Stimulated activated CD8-positive, alpha-beta memory T cell treated with anti-CD3 and anti-CD28 coated beads, Interleukin-7, amount 100 ng/mL, for 1 hour (primary cell): Measurements from ENCODE around the gene HIPK2.

Source experiments
- DNase-seq, 2 donors: peaks; one replicate each; pipeline ENCODE4 v3.0.0-alpha.2; 2020; ENCODE audit warnings: low read depth in 2 of 2

Gene HIPK2

DNA sequence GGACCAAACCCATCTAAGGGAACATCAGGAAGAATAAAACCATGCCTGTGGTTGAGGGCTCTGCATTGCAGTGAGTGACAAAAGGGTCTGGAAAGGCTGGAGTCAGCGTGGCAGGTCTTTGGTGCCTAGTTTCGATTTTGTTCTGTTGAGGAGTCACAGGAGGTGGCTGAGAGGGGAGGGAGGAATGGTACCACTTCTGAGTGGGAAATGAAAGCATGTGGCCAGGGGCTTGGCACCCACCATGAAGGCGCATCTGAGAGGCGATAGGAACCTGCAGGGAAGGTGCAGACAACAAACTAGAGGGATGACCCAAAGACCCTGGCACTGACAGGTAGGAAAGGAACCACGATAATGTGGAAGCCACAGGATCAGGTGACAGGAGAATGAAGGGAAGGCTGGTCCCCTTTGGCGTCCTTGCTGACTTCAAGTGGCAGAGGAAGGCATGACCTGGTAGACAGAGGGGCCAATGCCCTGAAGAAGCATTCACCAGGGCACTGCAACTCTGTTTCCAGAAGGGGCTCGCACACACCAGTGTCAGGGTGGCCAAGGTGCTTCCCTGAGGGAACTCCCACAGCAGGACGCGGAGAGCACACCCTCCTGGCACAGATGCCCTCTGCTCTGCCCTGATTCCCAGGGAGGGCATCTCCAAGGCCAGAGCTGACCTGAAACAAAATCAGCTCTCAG, 41.7 kb downstream of the HIPK2 start:
- DNase-seq: no peak

DNA sequence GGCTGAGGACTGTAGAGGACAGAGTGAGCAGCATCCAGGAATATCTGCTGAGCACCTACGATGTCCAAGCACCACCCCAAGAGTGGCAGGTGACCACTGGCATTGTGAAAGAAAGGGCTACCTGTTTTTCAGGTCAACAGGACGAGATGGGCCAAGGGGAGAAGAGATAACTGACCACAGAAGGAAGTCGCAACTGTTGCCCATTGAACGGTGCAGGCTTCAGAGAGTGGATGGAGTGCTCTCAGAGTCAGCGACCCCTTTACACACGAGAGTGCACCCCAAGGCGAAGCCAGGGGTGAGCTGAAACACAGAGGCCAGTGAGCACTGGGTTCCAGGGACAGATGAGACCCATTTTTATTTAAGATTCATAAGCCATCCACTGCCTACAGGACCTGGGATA, 42.3 kb downstream of the HIPK2 start:
- DNase-seq: no peak

DNA sequence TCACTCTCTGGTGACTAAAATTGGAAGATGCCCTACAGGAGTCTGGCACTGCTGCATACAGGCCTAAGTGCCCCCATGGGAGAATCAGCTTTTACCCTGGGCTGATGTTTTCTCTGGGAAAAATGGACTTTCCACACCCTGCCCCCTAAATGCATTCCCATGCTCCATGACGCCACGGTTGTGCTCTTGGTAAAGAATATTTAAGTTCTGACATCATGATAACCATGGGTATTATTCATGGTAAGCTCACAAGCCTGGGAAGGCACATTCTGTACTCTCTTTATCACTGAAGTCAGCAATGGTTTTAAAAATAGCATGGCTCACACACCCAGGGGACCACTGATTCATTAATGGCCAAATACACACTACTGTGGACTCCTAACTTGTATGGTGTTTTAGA, 43.4 kb downstream of the HIPK2 start:
- no peak for DNase-seq

DNA sequence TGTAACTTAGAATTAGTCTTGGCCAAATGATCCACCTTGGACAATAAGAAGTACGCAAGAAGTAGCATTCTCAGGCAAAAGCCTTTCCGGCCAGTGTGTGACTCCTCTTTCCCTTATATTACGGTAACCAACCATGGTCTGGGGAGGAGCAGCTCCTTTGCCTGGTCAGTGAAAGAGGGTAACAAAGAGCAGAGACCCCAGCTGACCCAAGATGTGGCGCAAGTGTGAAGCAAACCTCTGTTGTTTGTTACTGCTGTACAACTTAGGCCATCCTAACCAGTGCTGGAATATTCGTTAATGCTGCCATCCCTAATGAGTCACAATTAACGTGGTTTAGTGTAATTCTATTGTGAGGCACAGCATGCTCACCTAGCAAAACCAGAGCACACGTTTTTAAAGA, 44.0 kb downstream of the HIPK2 start:
- no peak for DNase-seq

DNA sequence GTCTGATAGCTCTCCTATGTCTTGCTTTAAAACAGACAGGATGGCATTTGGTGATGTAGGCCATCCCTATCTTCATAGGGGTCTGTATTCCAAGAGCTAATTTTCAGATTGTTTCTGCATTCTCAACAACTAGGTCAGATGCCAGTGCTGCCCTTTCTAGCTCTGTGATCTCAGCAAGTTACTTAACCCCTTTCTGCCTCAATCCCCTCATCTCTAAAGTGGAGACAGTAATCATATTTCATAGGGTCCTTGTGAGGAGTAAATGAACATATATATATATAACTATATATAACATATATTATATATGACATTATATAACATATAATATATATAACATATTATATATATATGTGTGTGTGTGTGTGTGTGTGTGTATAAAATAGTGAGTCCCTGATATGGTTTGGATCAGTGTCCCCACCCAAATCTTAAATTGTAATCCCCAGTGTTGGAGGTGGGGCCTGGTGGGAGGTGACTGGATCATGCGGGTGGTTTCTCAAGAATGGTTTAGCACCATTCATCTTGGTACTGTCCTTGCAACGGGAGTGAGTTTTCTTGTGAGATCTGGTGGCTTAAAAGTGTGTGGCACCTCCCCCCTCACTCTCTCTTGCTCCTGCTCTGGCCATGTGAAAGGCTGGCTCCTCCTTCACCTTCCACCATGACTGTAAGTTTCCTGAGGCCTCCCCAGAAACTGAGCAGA, 45.2 kb downstream of the HIPK2 start:
- no peak for DNase-seq

DNA sequence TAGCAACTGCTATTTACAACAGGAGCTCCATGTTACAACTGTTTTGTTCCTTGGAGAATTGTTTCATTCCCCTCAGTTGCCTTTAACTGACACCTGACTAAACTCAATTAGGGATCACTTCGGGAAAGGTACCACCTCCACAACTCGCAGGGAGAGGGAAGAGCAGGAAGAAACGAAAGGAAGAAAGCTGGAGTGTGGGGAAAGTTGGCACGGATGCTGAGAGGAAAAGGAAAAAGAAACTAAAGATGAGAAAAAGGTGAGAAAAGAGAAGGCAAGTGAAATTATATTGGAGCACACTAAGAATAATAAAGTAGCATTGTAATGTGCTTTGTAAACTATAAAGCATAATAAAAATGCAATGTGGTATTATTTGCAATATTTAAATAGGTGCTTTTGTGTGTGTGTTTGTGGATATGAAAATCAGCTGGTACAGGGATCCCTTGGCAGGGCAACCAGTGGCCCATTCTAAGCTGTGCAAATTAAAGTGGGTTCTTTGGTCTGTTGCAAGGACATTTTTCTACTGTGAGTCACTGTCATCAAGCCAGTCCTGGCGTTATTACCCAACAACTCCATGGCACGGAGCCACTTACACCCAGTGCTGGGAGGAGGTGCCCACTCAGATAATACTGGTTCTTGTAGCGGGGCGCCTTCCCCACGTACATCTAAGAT, 45.9 kb downstream of the HIPK2 start:
- DNase-seq: no peak

DNA sequence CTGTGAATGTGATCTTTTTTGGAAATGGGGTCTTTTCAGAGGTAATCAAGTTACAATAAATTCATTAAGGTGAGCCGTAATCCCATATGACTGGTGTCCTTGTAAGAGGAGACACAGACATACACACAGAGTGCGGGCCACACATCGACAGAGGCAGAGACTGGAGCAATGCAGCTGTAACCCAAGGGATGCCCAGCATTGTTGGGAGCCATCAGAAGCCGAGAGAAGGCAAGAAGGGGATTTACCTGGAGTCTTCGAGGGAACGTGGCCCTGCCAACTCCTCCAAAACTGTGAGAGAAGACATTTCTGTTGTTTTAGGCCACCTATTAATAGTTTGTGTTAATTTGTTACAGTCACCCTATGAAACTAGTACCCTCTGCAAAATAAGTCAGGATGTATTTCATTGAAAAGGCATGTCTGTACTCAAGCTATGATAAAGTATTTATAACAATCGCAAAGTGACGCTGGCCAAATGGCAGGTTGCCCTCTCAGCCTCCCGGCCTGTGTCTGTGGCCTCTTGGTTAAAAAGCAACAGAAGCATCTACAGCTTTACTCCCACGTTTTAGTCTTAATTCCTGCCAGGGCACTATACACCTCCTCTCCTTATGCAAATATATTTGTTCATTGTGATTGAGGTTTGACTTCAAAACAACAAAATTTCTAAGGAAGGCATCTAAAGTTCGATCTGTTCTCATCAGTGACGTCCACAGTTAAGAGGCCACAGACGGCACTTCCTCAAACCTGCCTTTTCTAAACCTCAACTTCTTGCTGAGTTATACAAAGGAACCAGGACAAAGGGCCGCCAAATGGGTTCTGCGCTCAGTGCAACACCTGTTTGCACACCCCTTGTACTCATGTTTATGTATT, 46.8 kb downstream of the HIPK2 start:
- no peak for DNase-seq

DNA sequence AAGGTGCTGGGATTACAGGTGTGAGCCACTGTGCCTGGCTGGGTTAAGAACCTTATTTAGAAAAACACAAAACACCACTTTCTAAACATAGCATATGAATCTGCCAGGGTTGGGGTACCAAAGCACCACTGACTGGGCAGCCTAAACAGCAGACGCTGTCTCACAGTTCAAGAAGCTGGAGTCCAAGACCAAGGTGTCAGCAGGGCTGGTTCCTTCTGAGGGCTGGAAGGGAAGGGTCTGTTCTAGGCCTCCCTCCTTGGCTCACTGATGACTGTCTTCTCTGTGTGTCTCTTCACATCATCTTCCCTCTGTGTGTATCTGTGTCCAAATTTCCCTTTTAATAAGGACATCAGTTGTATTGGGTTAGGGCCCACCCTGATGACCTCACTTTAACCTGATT, 49.6 kb downstream of the HIPK2 start:
- DNase-seq: no peak

DNA sequence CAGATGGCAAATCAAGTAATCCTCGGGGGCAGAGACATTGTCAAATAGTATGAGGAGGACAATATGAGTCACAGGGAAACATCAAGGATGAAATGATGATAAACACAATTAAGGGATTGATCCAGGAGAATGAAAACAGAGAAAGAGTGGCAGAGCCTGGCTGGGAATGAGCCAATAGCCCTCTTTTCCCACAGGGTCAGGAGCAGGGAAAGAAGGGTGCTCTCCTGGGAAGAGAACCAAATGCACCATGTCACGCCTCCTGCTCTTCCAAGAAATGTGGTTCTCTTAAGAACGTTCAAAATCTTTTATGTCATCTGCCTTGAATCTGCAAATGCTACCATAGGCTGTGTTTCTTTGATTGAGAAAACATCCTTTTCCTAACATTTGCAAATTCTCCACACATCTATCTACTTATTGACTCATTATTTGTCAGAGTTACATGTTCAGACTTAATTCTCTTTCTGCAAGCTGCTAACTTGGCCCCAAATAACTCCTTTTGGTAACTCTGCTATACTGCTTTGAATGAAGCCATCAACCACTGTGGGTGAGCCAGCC, 50.6 kb downstream of the HIPK2 start:
- no peak for DNase-seq

DNA sequence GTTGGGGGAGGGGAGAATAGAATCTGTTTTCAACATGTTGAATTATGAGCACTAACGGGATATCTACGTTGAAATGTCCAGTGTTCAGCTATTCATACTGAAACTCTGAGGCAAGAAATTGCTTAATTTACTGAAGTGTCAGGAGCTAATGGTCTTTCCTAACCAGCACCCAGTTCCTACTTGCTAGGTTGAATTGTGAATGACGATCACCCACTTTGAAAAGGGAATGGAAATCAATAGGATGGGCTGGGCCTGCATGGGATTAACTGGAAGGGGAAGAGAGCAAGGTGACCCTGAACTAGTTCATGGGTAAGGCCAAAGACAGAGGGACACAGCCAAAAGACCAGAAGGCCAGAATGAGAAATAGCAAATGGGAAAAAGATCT, 51.3 kb downstream of the HIPK2 start:
- no peak for DNase-seq

DNA sequence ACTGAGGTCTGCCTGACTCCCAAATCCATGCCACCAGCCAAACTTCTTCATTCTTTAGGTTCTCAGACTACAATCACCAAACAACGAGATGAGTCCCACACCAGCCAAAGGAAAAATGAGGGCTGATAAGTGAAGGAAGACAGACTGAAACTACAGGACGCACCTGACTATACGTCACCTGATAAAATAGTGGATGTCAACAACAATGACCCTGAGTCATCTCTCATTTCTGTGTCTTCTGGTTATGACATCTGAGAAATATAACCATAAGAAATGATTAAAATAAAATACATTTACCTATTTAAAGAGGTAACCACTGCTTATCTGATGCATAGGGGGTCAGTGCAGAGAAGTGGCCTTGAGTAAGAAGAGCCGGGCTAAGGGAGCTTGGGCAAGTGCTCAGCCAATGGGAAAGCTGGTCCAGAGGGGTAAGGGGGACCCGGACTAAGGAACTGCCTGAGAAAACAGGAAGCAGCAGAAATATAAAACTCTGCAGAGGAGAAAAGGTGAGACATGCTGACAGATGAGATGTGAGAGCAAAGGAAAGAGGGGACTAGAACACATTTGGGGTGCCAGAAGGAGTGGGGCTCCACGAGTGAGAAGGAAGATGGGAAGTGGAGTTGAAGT, 51.8 kb downstream of the HIPK2 start:
- no peak for DNase-seq

DNA sequence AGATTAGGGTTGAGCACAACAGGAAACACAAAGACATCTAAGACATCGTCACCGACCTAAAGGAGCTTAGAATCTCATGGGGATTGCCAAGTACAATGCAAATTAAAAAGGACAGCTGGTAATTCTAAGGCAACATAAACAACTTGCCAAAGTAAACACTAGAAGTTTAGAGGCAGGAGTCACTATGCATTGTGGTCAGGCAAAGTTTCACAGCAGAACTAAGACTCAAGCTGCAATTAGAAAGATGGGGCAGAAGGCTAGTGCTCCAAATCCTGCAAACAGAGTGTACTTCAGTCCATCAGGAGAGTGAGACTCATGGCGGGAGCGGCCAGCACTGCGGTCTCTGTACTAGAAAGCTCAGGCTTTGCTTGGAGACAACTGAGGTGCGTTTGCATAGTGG, 52.7 kb downstream of the HIPK2 start:
- DNase-seq: no peak

DNA sequence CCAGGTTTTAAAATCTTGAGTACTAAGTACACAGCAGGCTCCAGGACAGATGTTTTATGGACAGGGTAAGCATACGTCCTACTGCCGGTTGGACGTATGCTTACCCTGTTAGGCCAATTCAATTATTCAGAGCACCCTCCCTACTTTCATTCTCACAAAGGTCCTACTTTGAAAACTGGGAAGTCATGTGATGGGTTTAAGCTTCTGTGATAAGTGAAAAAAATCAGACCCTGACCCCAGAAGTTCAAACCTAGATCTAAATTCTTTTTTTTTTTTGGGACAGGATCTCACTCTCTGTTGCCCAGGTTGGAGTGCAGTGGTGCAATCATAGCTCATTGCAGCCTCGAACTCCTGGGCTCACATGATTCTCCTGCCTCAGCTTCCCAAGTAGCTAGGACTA, 55.2 kb downstream of the HIPK2 start:
- no peak for DNase-seq

DNA sequence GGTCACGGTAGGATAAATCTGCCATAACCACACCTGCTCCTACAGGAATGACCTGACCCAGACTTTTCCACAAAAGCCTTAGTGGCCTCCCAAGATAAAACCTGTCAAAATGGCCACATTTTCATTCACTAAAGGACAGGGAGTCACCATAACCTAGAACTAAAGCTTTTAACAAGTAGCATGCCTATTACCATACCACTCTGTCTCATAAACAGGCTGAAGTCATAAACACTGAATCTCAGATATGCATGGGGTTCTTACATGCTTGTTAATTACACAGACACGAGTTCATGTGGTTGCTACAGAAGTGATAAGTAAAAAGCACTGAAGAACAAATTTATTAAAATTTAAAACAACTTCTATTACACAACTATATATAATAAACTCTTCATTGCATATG, 56.0 kb downstream of the HIPK2 start:
- DNase-seq: no peak

DNA sequence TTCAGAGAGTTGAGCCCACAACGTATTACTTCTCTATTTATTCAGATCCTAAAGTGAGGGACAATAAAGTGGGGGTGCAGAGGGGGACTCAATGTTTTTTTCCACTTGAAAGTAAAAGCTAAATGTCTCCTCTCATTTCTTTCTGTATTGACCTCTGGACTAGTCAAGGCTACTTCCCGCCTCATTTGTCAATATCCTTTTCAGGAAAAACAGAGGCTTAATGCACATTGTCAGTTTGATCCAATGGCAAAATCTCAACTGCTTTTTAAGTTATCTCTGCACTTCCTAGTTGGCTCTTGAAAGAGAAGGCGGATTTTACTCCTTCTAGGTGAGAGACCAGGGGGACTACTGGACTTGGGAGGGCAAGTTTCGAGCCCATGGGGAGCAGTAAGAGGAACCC, 56.4 kb downstream of the HIPK2 start:
- no peak for DNase-seq

DNA sequence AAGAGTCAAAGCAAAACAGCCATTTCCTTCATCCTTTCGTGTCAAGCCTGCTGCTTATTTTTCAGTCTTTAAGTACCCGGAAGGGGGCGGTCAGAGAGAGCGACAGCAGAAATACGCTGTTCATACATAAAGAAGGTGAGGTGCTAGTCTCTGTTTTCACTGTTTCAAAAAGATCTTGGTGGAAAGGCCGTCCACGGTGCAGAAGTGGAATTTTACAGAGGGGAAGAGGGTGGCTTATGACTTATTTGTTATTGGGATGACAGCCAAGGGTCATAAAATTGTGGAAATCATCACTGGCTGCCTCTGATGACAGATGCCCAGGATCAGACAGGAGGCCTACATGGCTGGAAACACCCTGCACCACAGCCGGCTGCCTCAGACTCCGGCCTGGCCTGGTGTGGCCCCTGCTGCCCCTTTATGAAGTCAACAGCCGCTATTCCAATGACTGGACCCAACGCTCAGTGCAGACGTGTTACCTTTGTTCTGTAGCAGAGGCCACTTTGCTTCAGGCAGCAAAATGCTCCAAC, 57.0 kb downstream of the HIPK2 start:
- no peak for DNase-seq

DNA sequence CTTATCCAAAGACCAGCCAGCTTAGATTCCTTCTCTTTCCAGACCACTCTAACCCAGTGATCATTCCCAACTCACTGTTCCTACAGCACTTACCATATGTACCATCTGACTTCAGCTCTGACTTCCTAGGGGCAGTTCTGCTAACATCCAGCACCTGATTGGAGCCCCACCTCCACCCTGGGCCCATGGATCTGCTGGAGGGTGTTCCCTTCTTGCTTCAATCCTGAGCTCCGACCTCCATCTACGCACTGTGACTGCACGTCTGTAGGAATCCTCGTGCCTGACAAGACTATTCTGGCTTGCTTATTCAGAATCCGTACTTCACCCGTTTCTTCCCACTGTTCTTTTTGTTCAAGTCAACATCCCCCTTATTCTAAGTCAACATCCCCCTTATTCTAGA, 57.6 kb downstream of the HIPK2 start:
- DNase-seq: no peak

DNA sequence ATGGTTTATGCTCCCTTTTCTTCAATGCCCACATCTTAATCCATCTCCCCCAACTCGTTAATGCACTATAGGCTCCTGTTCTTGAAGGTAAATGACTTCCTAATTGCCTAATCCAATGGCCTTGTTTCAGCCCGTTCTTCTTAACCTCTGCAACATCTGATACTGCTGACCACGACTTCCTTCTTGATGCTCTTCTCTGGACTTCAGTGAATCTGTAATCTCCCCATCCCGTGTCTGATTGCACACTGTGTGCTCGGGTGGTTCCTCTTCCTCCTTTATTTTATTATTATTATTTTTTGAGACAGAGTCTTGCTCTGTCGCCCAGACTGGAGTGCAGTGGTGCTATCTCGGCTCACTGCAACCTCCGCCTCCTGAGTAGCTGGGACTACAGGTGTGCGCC, 58.9 kb downstream of the HIPK2 start:
- DNase-seq: no peak

DNA sequence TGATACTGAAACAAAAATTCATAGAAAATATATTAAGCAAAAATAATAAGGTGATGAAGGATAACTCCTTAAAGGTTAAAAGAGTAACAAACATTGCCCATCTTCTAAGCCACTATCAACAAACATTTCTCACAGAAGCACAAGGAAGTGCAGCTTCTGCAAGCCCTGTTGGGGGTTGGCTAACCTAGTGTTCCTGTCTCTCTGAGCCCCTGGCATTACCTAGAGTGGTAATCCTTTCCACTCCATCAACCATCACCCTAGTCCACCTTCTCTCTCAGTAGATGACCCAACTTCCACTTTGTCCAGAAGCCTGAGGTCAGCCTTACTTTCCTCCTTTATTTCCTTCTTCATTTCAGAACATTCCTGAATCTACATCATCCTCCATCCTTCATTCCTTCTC, 59.7 kb downstream of the HIPK2 start:
- DNase-seq: no peak

DNA sequence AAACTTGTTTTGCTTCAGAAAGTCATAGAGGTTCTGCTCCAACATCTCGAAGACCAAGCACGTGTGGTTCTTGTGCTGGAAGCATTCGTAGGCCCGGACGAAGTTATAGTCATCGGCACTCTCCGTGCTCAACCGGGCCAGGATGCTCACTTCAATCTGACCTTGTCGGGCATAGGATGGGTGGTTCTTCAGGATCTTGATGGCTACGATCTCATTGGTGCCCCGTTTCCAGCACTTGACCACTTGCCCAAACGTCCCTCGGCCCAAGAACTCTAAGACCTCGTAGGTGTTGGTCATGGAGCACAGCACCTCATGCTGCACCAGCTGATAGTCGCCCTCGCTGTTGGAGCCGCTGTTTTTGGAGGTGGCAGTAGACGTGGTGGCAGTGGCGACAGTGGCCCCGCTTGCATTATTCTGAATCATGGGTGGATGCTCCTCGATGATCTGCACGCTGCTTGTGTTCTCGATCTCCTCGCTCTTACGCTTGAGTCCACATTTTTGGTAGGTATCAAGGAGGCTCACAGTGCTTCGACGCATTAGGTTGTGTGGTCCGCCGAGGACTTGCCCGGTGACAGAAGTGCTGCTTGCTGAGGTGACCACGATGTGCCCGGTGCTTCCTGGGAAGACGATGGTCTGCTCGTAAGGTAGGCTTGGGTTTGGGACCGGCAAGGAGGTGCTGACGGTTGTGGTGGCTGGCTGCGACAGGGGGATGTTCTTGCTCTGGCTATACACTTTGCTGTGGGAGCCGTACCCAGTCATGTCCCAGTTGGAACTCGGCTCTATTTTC, 61.4 kb downstream of the HIPK2 start:
- DNase-seq: no peak
